Neuronal stem cell (in vitro differentiated cells): ENCODE measurements around the gene CUL1.

ENCODE experiments used
- DNase-seq: peaks from one replicate; pipeline ENCODE4 v3.0.0-alpha.2; 2013; ENCODE audit warnings: low spot score
- H2AFZ ChIP-seq: one replicate; pipeline ENCODE4 v1.6.1; 2013; ENCODE audit warnings: mild to moderate bottlenecking, low read length, inconsistent platforms
- H2AK5ac ChIP-seq: 2 replicates; pipeline ENCODE4 v1.6.1; 2013; ENCODE audit warnings: low read depth, mild to moderate bottlenecking, inconsistent platforms, low read length, moderate library complexity, mixed read lengths
- H2BK120ac ChIP-seq: 2 replicates; pipeline ENCODE4 v1.6.1; 2013; ENCODE audit warnings: low read depth, mild to moderate bottlenecking, inconsistent platforms, low read length, moderate library complexity, mixed read lengths
- H2BK12ac ChIP-seq: one replicate; pipeline ENCODE4 v1.6.1; 2013; ENCODE audit warnings: low read length, inconsistent platforms
- H2BK15ac ChIP-seq: 2 replicates; pipeline ENCODE4 v1.6.1; 2013; ENCODE audit warnings: mild to moderate bottlenecking, low read length, inconsistent platforms, mixed read lengths
- H2BK5ac ChIP-seq: one replicate; pipeline ENCODE4 v1.6.1; 2013; ENCODE audit warnings: inconsistent platforms, mild to moderate bottlenecking, low read length, moderate library complexity
- H3K14ac ChIP-seq: one replicate; pipeline ENCODE4 v1.6.1; 2013; ENCODE audit warnings: low read length, inconsistent platforms
- H3K18ac ChIP-seq: 2 replicates; pipeline ENCODE4 v1.6.1; 2013; ENCODE audit warnings: low read length, inconsistent platforms
- H3K23ac ChIP-seq: 2 replicates; pipeline ENCODE4 v1.6.1; 2013; ENCODE audit warnings: low read depth, mild to moderate bottlenecking, mixed read lengths, low read length, inconsistent platforms; ENCODE audit not compliant: poor library complexity
- H3K27ac ChIP-seq: replicated peaks from 3 replicates; pipeline ENCODE4 v1.5.1; 2013; ENCODE audit warnings: low read length, inconsistent platforms
- H3K27me3 ChIP-seq, 3 experiments: 2 replicates each; pipeline ENCODE4 v1.6.1; 2013; ENCODE audit warnings: low read length in 3 of 3, mild to moderate bottlenecking in 2 of 3, inconsistent platforms in 1 of 3, low read depth in 1 of 3, mixed read lengths in 1 of 3, moderate library complexity in 1 of 3; ENCODE audit not compliant: control insufficient read depth in 3 of 3, insufficient read depth in 3 of 3
- H3K36me3 ChIP-seq, 2 donors: replicated peaks in 1 of 2; 2 replicates each; pipeline ENCODE4 v1.6.1; 2013; ENCODE audit warnings: low read length in 2 of 2; ENCODE audit not compliant: control insufficient read depth in 2 of 2, insufficient read depth in 2 of 2
- H3K4ac ChIP-seq: 2 replicates; pipeline ENCODE4 v1.6.1; 2013; ENCODE audit warnings: inconsistent platforms, mild to moderate bottlenecking, low read length, moderate library complexity
- H3K4me1 ChIP-seq, 2 donors: 1 replicate in 1 of 2; 2 replicates in 1 of 2; pipeline ENCODE4 v1.6.1; 2013; ENCODE audit warnings: low read length in 2 of 2, low read depth in 1 of 2; ENCODE audit not compliant: control insufficient read depth in 2 of 2, insufficient read depth in 1 of 2
- H3K4me2 ChIP-seq: one replicate; pipeline ENCODE4 v1.6.1; 2013; ENCODE audit warnings: mild to moderate bottlenecking, low read length, inconsistent platforms; ENCODE audit not compliant: insufficient read depth, poor library complexity, severe bottlenecking
- H3K4me3 ChIP-seq, 2 donors: 2 replicates each; pipeline ENCODE4 v1.5.1; 2013; ENCODE audit warnings: low read length in 2 of 2, mild to moderate bottlenecking in 2 of 2, inconsistent platforms in 1 of 2, moderate library complexity in 1 of 2
- H3K79me1 ChIP-seq: one replicate; pipeline ENCODE4 v1.6.1; 2013; ENCODE audit warnings: low read depth, mild to moderate bottlenecking, inconsistent platforms, low read length, moderate library complexity
- H3K9ac ChIP-seq: one replicate; pipeline ENCODE4 v1.6.1; 2013; ENCODE audit warnings: mild to moderate bottlenecking, low read depth, low read length, inconsistent platforms; ENCODE audit not compliant: poor library complexity
- H3K9me3 ChIP-seq, 2 donors: replicated peaks in 1 of 2; 2 replicates each; pipeline versions ENCODE3 to v1.6.1; 2013; ENCODE audit warnings: low read length in 2 of 2, mild to moderate bottlenecking in 2 of 2, inconsistent platforms in 1 of 2, low read depth in 1 of 2, mixed read lengths in 1 of 2, moderate library complexity in 1 of 2; ENCODE audit not compliant: control insufficient read depth in 2 of 2, insufficient read depth in 1 of 2
- H4K8ac ChIP-seq: one replicate; pipeline ENCODE4 v1.6.1; 2013; ENCODE audit warnings: low read depth, mild to moderate bottlenecking, inconsistent platforms, low read length, moderate library complexity
- H4K91ac ChIP-seq: one replicate; pipeline ENCODE4 v1.6.1; 2013; ENCODE audit warnings: low read length, low read depth, mild to moderate bottlenecking, inconsistent platforms; ENCODE audit not compliant: poor library complexity
- WGBS, 2 donors: extraction: QIAGEN DNeasy Blood & Tissue Kit; methylation state at CpG; one replicate each; pipeline ENCODE4 v1.1.7; 2013; ENCODE audit warnings: missing lambda C conversion rate in 2 of 2, mixed read lengths in 1 of 2; ENCODE audit not compliant: insufficient read length in 2 of 2, insufficient replicate concordance in 1 of 2; ENCODE audit errors: extremely low coverage in 2 of 2; 5-methylcytosine and 5-hydroxymethylcytosine counted together

CUL1 gene

DNA sequence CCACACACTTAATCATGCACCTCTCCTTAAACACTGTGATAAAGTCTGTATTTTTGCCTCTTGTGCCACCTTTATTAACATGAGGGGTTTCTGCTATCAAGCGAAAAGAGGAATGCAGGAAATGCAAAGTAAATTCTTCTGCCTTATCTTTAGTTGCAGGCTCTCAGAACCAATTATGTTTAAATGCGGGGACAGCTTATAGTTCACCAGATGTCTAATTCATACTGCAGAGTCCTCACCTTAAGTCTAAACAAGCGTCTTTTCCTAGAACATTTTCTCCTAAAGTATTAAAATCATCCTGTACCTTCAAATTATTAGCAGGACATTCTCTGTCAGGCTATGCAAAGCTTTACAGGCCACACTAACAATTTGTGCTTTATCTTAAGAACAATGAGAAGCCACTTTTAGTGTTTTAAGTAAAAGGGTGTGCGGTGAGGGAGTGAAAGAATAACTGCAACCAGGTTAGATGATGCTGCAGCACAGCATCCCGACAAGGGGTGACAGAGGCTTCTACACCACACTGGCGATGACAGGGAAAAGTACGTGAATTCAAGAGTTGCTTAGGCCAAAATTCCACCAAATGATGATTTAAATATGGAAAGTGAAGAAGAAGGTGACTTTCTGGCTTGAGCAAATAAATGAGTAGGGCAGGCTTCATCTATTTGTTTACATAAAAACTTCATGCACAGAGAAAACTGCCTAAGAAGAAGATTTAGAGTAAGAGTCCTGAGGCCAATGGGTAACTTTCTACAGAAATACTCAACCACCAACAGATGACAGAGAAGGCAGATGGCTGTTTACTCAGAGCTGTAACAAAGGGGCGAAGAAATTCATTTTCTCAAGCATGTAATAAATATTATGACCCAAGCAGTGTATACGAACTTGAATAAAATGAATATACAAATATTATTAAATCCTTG lies 149.4 kb downstream of the CUL1 start:
- Histone ChIP-seq H3K4me3 (no peak overlapping the region), H3K23ac (no peak overlapping the region), H3K9ac (no peak overlapping the region), H3K9me3 (no peaks in the 10 kb centered on the region), H2BK12ac (no peak overlapping the region), H3K14ac (no peak overlapping the region), H4K91ac (no peak overlapping the region), H2BK15ac (no peak overlapping the region), H2AFZ (no peak overlapping the region), H3K4ac (no peak overlapping the region), H3K4me2 (no peak overlapping the region), H2AK5ac (no peak overlapping the region), H2BK120ac (no peak overlapping the region), H3K4me1 (peaks cover 11 to 18% of the 10 kb centered on the region in 2 donors), H3K18ac (no peak overlapping the region), H3K36me3 (peaks cover 1 to 38% of the 10 kb centered on the region in 2 donors), H3K79me1 (peaks cover 4% of the 10 kb centered on the region), H4K8ac (peak overlapping the region; percentile 26), H3K27me3 (no peaks in the 10 kb centered on the region), H3K27ac (no peak overlapping the region), H2BK5ac (no peak overlapping the region)
- no CpG with 5 or more reads among the region's 9 CpGs for WGBS, 2 donors
- DNase-seq: no peak

DNA sequence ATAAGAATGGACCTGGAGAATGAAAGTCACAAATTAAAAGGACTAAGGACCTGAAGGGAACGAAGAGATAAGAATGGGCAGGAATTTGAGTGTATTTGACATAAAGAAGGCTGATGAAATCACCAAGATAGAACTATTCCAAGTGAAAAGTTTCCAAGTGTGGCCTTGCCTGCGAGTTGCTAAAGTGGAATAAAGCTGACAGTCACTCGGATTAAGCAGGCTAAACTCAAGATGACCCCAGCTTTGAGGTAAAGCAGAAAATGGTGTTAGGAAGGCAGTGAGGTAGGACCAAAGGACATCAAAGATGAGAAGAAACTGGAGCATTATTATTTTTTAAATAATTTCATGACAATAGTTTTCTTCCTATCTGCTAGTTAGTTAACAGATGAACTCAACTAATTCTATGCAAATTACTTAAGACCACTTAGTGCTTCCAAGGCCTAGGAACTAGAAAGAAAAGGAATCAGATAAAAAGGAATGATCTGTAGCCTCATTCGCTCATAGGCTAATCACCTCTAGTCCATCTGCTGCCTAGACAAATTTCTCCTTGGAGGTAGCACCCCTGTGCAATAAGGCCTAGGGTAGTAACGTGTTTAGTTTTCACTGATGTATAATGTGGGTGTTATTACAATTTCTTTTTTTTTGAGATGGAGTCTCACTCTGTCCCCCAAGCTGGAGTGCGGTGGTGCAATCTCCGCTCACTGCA lies 150.8 kb downstream of the CUL1 start:
- no peak overlapping the region for H2BK15ac ChIP-seq
- no peak overlapping the region for H3K27ac ChIP-seq
- H3K14ac ChIP-seq: no peak overlapping the region
- H3K27me3 ChIP-seq: no peaks in the 10 kb centered on the region
- no peak overlapping the region for H4K91ac ChIP-seq
- H3K9ac ChIP-seq: no peak overlapping the region
- H3K9me3 ChIP-seq: no peaks in the 10 kb centered on the region
- no peak overlapping the region for H3K4ac ChIP-seq
- no peak overlapping the region for H4K8ac ChIP-seq
- H3K18ac ChIP-seq: no peak overlapping the region
- no peak overlapping the region for H3K23ac ChIP-seq
- H3K4me3 ChIP-seq: no peak overlapping the region
- H2BK120ac ChIP-seq: no peak overlapping the region
- H2AK5ac ChIP-seq: no peak overlapping the region
- no peak for DNase-seq
- WGBS, 2 donors: no CpG with 5 or more reads among the region's 7 CpGs
- no peak overlapping the region for H3K4me2 ChIP-seq
- peaks cover 13 to 18% of the 10 kb centered on the region in 2 donors for H3K4me1 ChIP-seq
- no peak overlapping the region for H2AFZ ChIP-seq
- H2BK12ac ChIP-seq: no peak overlapping the region
- H3K79me1 ChIP-seq: peaks cover 8% of the 10 kb centered on the region
- peaks cover 0 to 29% of the 10 kb centered on the region in 2 donors for H3K36me3 ChIP-seq
- H2BK5ac ChIP-seq: no peak overlapping the region

DNA sequence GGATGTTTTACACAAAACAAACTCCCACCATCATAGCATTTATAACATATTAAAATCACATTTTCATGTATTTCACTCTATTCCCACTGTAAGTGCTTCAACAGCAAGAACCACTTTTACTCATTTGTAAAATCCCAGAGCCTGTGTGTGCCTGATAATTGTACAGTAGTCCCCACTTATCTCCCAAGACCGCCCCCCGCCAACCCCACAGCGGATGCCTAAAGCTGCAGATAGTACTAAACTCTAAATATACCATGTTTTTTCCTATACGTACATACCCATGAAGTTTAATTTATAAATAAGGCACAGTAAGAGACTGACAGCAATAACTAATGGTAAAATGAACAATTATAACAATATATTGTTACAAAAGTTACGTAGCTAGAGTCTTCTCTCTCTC lies 151.9 kb downstream of the CUL1 start:
- peaks cover 12% of the 10 kb centered on the region for H3K79me1 ChIP-seq
- no peak for DNase-seq
- no peak overlapping the region for H3K9ac ChIP-seq
- H4K91ac ChIP-seq: no peak overlapping the region
- H4K8ac ChIP-seq: no peak overlapping the region
- no peak overlapping the region for H3K18ac ChIP-seq
- no peak overlapping the region for H2BK15ac ChIP-seq
- H3K27me3 ChIP-seq: no peaks in the 10 kb centered on the region
- H2AFZ ChIP-seq: no peak overlapping the region
- H3K27ac ChIP-seq: no peak overlapping the region
- H3K14ac ChIP-seq: no peak overlapping the region
- no peak overlapping the region for H2BK5ac ChIP-seq
- H2AK5ac ChIP-seq: no peak overlapping the region
- no peaks in the 10 kb centered on the region for H3K9me3 ChIP-seq
- peaks cover 13 to 18% of the 10 kb centered on the region in 2 donors for H3K4me1 ChIP-seq
- no peak overlapping the region for H2BK12ac ChIP-seq
- peaks cover 0 to 19% of the 10 kb centered on the region in 2 donors for H3K36me3 ChIP-seq
- H2BK120ac ChIP-seq: no peak overlapping the region
- no peak overlapping the region for H3K4me3 ChIP-seq
- no CpG with 5 or more reads among the region's 5 CpGs for WGBS, 2 donors
- no peak overlapping the region for H3K4me2 ChIP-seq
- H3K23ac ChIP-seq: no peak overlapping the region
- H3K4ac ChIP-seq: no peak overlapping the region
